ENCODE data around the gene CLK4. TPM values are rescaled to one million over a fixed set of nuclear protein-coding genes. Genes with fewer than 3 reads are reported as not detected.

CLK4 gene
- total RNA-seq, 1 donor from 2014 or later = 37.9 TPM

- TF ChIP-seq CTCF (IDR thresholded peaks at IDR 0.05; ENCODE audit: unreplicated experiment) = no peak
- H3K9me3 Mint-ChIP-seq (ENCODE audit: low read depth) = no peaks in the 10 kb centered on the region
- H3K27ac Mint-ChIP-seq = no peak overlapping the region
- peaks cover 12% of the 10 kb centered on the region for H3K27me3 Mint-ChIP-seq
- DNase-seq (ENCODE audit: low spot score, unreplicated experiment) = no peak
- H3K4me3 Mint-ChIP-seq (ENCODE audit: low read depth) = no peak overlapping the region
- H3K4me1 Mint-ChIP-seq (ENCODE audit: low read depth) = no peaks in the 10 kb centered on the region
- H3K36me3 Mint-ChIP-seq (ENCODE audit: insufficient read depth) = no peaks in the 10 kb centered on the region
These were observed 10.7 kb upstream of the CLK4 start for GRCh38 chr5:178637356-178638074.

- no peaks in the 10 kb centered on the region for H3K36me3 Mint-ChIP-seq (ENCODE audit: insufficient read depth)
- no peak overlapping the region for H3K27ac Mint-ChIP-seq
- H3K9me3 Mint-ChIP-seq (ENCODE audit: low read depth) = peaks cover 3% of the 10 kb centered on the region
- H3K27me3 Mint-ChIP-seq = peaks cover 19% of the 10 kb centered on the region
- H3K4me3 Mint-ChIP-seq (ENCODE audit: low read depth) = no peak overlapping the region
- no peak for TF ChIP-seq CTCF (IDR thresholded peaks at IDR 0.05; ENCODE audit: unreplicated experiment)
- peaks cover 2% of the 10 kb centered on the region for H3K4me1 Mint-ChIP-seq (ENCODE audit: low read depth)
- no peak for DNase-seq (ENCODE audit: low spot score, unreplicated experiment)
These were observed 5.4 kb upstream of the CLK4 start for GRCh38 chr5:178632285-178632684.

- H3K36me3 Mint-ChIP-seq (ENCODE audit: insufficient read depth) = no peaks in the 10 kb centered on the region
- peaks cover 19% of the 10 kb centered on the region for H3K27me3 Mint-ChIP-seq
- H3K27ac Mint-ChIP-seq = no peak overlapping the region
- peaks cover 2% of the 10 kb centered on the region for H3K4me1 Mint-ChIP-seq (ENCODE audit: low read depth)
- no peak for TF ChIP-seq CTCF (IDR thresholded peaks at IDR 0.05; ENCODE audit: unreplicated experiment)
- DNase-seq (ENCODE audit: low spot score, unreplicated experiment) = no peak
- H3K9me3 Mint-ChIP-seq (ENCODE audit: low read depth) = peaks cover 3% of the 10 kb centered on the region
- no peak overlapping the region for H3K4me3 Mint-ChIP-seq (ENCODE audit: low read depth)
These were observed 4.1 kb upstream of the CLK4 start for GRCh38 chr5:178630951-178631350.

- Mint-ChIP-seq H3K27me3 (peaks cover 19% of the 10 kb centered on the region), H3K4me1 (ENCODE audit: low read depth) (peaks cover 6% of the 10 kb centered on the region), H3K27ac (peak overlapping the region; percentile 3), H3K4me3 (ENCODE audit: low read depth) (no peak overlapping the region), H3K9me3 (ENCODE audit: low read depth) (peaks cover 3% of the 10 kb centered on the region), H3K36me3 (ENCODE audit: insufficient read depth) (no peaks in the 10 kb centered on the region)
- no peak for TF ChIP-seq CTCF (IDR thresholded peaks at IDR 0.05; ENCODE audit: unreplicated experiment)
- no peak for DNase-seq (ENCODE audit: low spot score, unreplicated experiment)
These were observed 3.7 kb upstream of the CLK4 start for GRCh38 chr5:178630475-178630930.

- DNase-seq (ENCODE audit: low spot score, unreplicated experiment) = no peak
- Mint-ChIP-seq H3K36me3 (ENCODE audit: insufficient read depth) (peaks cover 4% of the 10 kb centered on the region), H3K4me1 (ENCODE audit: low read depth) (peaks cover 18% of the 10 kb centered on the region), H3K27me3 (peaks cover 6% of the 10 kb centered on the region), H3K4me3 (ENCODE audit: low read depth) (peak overlapping the region; percentile 90), H3K9me3 (ENCODE audit: low read depth) (peaks cover 3% of the 10 kb centered on the region), H3K27ac (peak overlapping the region; percentile 90)
- no peak for TF ChIP-seq CTCF (IDR thresholded peaks at IDR 0.05; ENCODE audit: unreplicated experiment)
These were observed 379 bp upstream of the CLK4 start for GRCh38 chr5:178627259-178627598.
